ENCODE results near the gene MICU1. TPM values are rescaled to one million over a fixed set of nuclear protein-coding genes. Genes with fewer than 3 reads are reported as not detected.

MICU1 gene
- polyA plus RNA-seq, 1 donor (not counting 4 experiments of a cell fraction or from before 2014, with no cell fraction given): 19.4 TPM

GRCh38 chr10:72364239-72364777 lies 261.6 kb downstream of the MICU1 start:
- Histone ChIP-seq H3K4me2 (ENCODE audit: control insufficient read depth, extremely low read depth, insufficient read depth, low read depth, low read length) (peak overlapping the region; percentile 72), H3K27me3 (ENCODE audit: control insufficient read depth, extremely low read depth, insufficient read depth, low read length) (no peaks in the 10 kb centered on the region), H3K9me1 (ENCODE audit: control insufficient read depth, extremely low read depth, insufficient read depth, low read length) (no peaks in the 10 kb centered on the region), H3K9ac (ENCODE audit: control insufficient read depth, extremely low read depth, insufficient read depth, low read length) (peak overlapping the region; percentile 69), H3K27ac (ENCODE audit: control insufficient read depth, insufficient read depth, low read length) (peak overlapping the region; percentile 84), H3K36me3 (ENCODE audit: control insufficient read depth in 2 of 2, extremely low read depth in 1 of 2, insufficient read depth in 2 of 2, low read length in 2 of 2) (peaks cover 4 to 5% of the 10 kb centered on the region in 2 experiments), H3K4me3 (ENCODE audit: control insufficient read depth in 2 of 3, extremely low read depth in 1 of 3, insufficient read depth in 2 of 3, low read depth in 1 of 3, low read length in 3 of 3) (peak overlapping the region in 1 of 3 experiments; percentile 2), H3K9me3 (ENCODE audit: control insufficient read depth, low read depth, low read length) (no peaks in the 10 kb centered on the region), H3K79me2 (ENCODE audit: control insufficient read depth, insufficient read depth, low read length) (no peaks in the 10 kb centered on the region), H2AFZ (ENCODE audit: control insufficient read depth, low read length) (peak overlapping the region; percentile 95), H4K20me1 (ENCODE audit: control insufficient read depth, extremely low read depth, insufficient read depth, low read length) (no peaks in the 10 kb centered on the region), H3K4me1 (ENCODE audit: control insufficient read depth, extremely low read depth, insufficient read depth, low read length) (peaks cover 16% of the 10 kb centered on the region)
- DNase-seq (ENCODE audit: low read depth, low spot score) (peak; percentile 92), FAIRE-seq (peak; percentile 97)
- TF ChIP-seq CTCF (optimal IDR thresholded peaks at IDR 0.05 in 1 of 3, IDR thresholded peaks at IDR 0.05 in 1 of 3, conservative IDR thresholded peaks at IDR 0.05 in 1 of 3; ENCODE audit: extremely low read depth in 1 of 3, insufficient read depth in 2 of 3, low read length in 3 of 3) (peak; percentile 92 to 98 (median 97)), EZH2 (IDR thresholded peaks at IDR 0.05; ENCODE audit: low read length) (no peak)
- dilution Hi-C loops (cut with MboI; ENCODE audit: extremely low pct_ligation_motif_present, low sequenced_read_pairs): no loop called here

- Histone ChIP-seq H3K9ac (ENCODE audit: control insufficient read depth, extremely low read depth, insufficient read depth, low read length) (no peak overlapping the region), H3K27me3 (ENCODE audit: control insufficient read depth, extremely low read depth, insufficient read depth, low read length) (no peaks in the 10 kb centered on the region), H3K36me3 (ENCODE audit: control insufficient read depth in 2 of 2, extremely low read depth in 1 of 2, insufficient read depth in 2 of 2, low read length in 2 of 2) (peaks cover 0 to 1% of the 10 kb centered on the region in 2 experiments), H3K9me3 (ENCODE audit: control insufficient read depth, low read depth, low read length) (no peaks in the 10 kb centered on the region), H3K79me2 (ENCODE audit: control insufficient read depth, insufficient read depth, low read length) (peaks cover 22% of the 10 kb centered on the region), H3K27ac (ENCODE audit: control insufficient read depth, insufficient read depth, low read length) (no peak overlapping the region), H4K20me1 (ENCODE audit: control insufficient read depth, extremely low read depth, insufficient read depth, low read length) (no peaks in the 10 kb centered on the region), H2AFZ (ENCODE audit: control insufficient read depth, low read length) (no peak overlapping the region), H3K4me2 (ENCODE audit: control insufficient read depth, extremely low read depth, insufficient read depth, low read depth, low read length) (no peak overlapping the region), H3K9me1 (ENCODE audit: control insufficient read depth, extremely low read depth, insufficient read depth, low read length) (no peaks in the 10 kb centered on the region), H3K4me3 (ENCODE audit: control insufficient read depth in 2 of 3, extremely low read depth in 1 of 3, insufficient read depth in 2 of 3, low read depth in 1 of 3, low read length in 3 of 3) (no peak overlapping the region), H3K4me1 (ENCODE audit: control insufficient read depth, extremely low read depth, insufficient read depth, low read length) (peaks cover 11% of the 10 kb centered on the region)
- FAIRE-seq (no peak), DNase-seq (ENCODE audit: low read depth, low spot score) (no peak)
- no peak for TF ChIP-seq CTCF (optimal IDR thresholded peaks at IDR 0.05 in 1 of 3, IDR thresholded peaks at IDR 0.05 in 1 of 3, conservative IDR thresholded peaks at IDR 0.05 in 1 of 3; ENCODE audit: extremely low read depth in 1 of 3, insufficient read depth in 2 of 3, low read length in 3 of 3)
- dilution Hi-C loops (cut with MboI; ENCODE audit: extremely low pct_ligation_motif_present, low sequenced_read_pairs): no loop called here
Observed at GRCh38 chr10:72356987-72357386, 268.9 kb downstream of the MICU1 start.

Data from keratinocyte (primary cell).